ENCODE results near the gene EGFL7. TPM values are rescaled to one million over a fixed set of nuclear protein-coding genes. Genes with fewer than 3 reads are reported as not detected.

The EGFL7 gene
- total RNA-seq = 10 to 100 TPM; 38.8 to 81.0 (median 56.4) TPM

DNA sequence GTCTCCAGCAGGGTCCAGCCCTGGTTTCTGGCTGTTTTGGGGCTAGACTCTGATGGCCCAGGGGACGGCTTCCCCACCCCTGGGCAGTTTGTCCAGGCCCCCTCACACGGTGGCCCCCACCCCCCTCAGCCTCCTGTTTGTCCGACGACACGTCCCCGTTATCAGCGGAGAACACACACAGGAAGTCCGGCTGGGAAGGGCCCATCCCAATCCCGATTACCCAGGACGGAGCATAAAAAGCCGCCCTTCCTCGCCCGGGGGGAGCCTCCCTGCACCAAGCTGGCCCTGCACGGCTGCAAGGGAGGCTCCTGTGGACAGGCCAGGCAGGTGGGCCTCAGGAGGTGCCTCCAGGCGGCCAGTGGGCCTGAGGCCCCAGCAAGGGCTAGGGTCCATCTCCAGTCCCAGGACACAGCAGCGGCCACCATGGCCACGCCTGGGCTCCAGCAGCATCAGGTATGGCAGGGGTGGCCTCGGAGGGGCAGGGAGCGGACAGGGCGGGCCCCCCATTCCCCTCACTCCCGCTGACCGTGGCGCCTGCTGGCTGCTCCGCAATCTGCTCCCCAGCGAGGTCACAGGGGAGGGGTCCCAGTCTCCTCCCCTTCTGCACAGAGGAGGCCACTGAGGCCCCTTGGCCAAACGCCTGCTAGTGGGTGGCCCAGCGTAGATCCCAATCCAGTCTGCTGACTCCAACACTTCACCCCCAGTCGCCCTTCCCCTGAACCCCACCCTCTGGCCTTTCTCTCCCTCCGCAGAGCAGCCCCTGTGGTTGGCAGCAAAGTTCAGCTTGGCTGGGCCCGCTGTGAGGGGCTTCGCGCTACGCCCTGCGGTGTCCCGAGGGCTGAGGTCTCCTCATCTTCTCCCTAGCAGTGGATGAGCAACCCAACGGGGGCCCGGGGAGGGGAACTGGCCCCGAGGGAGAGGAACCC, at the start of gene EGFL7:
Gene EGFL7, plus strand, starts transcription at position 261 of the 926 bp plus-strand sequence. CDS start 5,367 bp downstream, outside the sequence.
- no peak for TF ChIP-seq CTCF (IDR thresholded peaks at IDR 0.05)
- peak; percentile 75 for TF ChIP-seq POLR2AphosphoS5 (IDR thresholded peaks at IDR 0.05)
- peak; percentile 67 to 68 for TF ChIP-seq POLR2A (IDR thresholded peaks at IDR 0.05)
- TF ChIP-seq EP300 (IDR thresholded peaks at IDR 0.05) = no peak
- peak within 1 kb of the TSS in 3 of 4 donors; percentile 70 to 72 (median 72) for H3K27ac ChIP-seq
- peak within 1 kb of the TSS; percentile 14 to 57 for H3K4me3 ChIP-seq
- peaks cover 0 to 18% (median 5%) of the 10 kb centered on the region in 3 donors for H3K4me1 ChIP-seq
- peak; percentile 48 for ATAC-seq
- H3K27me3 ChIP-seq = peaks cover 95% of the 10 kb centered on the region
- no peaks in the 10 kb centered on the region for H3K9me3 ChIP-seq
- WGBS, 2 donors (ENCODE audit: low coverage in 1 of 2) = 90% methylated on average over 2 of the region's 38 CpGs; no CpG with 5 or more reads in 1 of the 2 donors
- H3K36me3 ChIP-seq = no peaks in the 10 kb centered on the region

DNA sequence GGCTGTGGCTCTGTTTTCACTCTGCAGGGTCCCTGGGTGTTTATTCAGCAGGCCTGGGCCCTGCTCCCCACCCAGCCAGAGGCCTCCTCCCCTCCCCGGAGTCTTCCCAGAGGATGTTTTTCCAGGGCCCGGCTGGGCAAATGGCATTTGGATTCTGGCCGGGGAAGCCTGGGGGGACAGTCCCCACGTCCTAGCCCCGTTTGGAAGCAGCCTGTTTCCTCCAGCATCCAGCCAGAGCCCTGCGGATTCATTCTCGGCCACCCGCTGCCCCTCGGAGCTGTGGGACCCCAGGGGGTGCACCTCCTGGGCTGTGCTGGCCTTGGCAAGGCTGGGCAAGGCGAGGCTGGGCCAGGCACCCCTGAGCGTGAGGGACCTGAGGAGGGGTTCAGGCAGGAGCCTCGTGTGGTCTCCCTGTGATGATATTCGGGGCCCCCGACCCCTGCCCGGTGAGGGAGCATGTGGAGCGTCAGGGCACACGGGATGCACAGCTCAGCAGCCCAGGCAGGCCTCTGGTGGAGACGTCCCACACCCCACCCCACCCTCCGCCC, 48.8 kb upstream of the EGFL7 start:
- no CpG with 5 or more reads among the region's 19 CpGs for WGBS, 2 donors (ENCODE audit: low coverage in 1 of 2)
- ATAC-seq = peak; percentile 2

DNA sequence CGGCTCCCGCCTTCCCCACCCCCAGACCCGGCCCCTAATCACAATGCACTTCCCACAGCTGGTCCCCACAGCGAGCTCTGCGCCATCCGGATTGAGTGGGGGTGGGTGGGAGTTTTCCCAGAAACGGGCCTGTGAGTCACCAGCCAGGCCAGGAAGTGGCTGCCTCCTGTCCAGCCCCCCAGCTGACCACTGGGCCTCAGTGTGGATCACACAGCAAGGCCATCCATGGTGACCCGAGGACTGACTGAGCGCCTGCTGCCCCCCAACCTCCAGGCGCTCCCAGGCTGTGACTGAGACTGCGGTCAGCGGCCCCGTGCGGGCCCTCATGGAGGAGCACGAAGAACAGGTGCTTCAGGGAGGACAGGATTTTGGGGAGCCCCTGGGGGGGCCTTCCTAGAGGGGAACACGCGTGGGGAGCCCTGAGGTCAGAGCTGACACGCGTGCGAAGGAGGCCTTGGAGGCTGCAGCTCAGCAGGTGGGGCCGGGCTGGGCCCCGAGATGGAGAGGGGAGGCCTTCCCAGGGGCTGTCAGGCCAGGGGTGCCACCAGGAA, 48.3 kb upstream of the EGFL7 start:
- TF ChIP-seq EP300 (IDR thresholded peaks at IDR 0.05) (no peak), CTCF (IDR thresholded peaks at IDR 0.05) (no peak), POLR2AphosphoS5 (IDR thresholded peaks at IDR 0.05) (peak; percentile 31)
- Histone ChIP-seq H3K9me3 (no peaks in the 10 kb centered on the region), H3K36me3 (no peaks in the 10 kb centered on the region), H3K27ac (peak overlapping the region in 3 of 4 donors; percentile 43 to 59 (median 55)), H3K4me3 (no peak overlapping the region), H3K4me1 (peaks cover 0 to 22% (median 0%) of the 10 kb centered on the region in 3 donors), H3K27me3 (no peaks in the 10 kb centered on the region)
- WGBS, 2 donors (ENCODE audit: low coverage in 1 of 2) = 100% methylated on average over 2 of the region's 22 CpGs; no CpG with 5 or more reads in 1 of the 2 donors
- peak; percentile 57 for ATAC-seq

More for the DNA sequence above, 48.8 kb upstream of the EGFL7 start:
- H3K27ac ChIP-seq = peak overlapping the region in 3 of 4 donors; percentile 42 to 59 (median 55)
- no peak for TF ChIP-seq POLR2A (IDR thresholded peaks at IDR 0.05)
- no peak for TF ChIP-seq CTCF (IDR thresholded peaks at IDR 0.05)
- TF ChIP-seq EP300 (IDR thresholded peaks at IDR 0.05) = no peak
- no peak for TF ChIP-seq POLR2AphosphoS5 (IDR thresholded peaks at IDR 0.05)
- H3K27me3 ChIP-seq = no peaks in the 10 kb centered on the region
- H3K4me3 ChIP-seq = no peak overlapping the region
- H3K4me1 ChIP-seq = peaks cover 0 to 22% (median 0%) of the 10 kb centered on the region in 3 donors
- no peaks in the 10 kb centered on the region for H3K9me3 ChIP-seq
- no peaks in the 10 kb centered on the region for H3K36me3 ChIP-seq

DNA sequence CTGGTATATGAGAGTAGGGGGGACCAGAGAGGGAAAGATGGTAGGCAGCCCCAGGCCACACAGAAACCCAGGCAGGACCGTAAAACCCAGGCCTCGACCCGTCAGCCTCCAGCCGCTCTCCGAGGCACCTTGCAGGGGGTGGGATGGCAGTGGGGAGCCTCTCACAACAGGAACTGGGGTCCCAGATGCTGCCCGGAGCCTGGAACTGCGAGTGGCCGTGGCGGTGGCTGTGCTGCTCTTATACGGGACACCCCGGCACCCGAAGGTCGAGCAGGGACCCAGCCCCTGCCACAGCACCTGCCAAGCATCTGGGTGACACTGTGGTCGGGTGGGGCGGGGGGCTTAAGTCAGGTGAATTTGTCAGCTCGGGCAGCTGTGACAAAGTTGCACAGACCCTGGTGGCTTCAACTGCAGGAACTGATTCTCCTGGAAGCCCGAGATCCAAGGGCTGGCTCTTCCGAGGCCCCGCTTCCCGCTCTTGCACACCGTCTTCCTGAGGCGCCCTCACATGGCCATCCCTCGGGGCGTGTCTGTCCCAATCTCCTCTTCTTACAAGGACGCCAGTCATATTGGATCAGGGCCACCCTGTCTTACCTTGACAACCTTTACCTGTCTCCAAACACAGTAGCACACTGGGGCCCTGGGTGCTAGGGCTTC, 47.6 kb upstream of the EGFL7 start:
- no peaks in the 10 kb centered on the region for H3K36me3 ChIP-seq
- no peak overlapping the region for H3K4me3 ChIP-seq
- 60% methylated on average over 2 of the region's 25 CpGs; no CpG with 5 or more reads in 1 of the 2 donors for WGBS, 2 donors (ENCODE audit: low coverage in 1 of 2)
- no peak for TF ChIP-seq POLR2A (IDR thresholded peaks at IDR 0.05)
- TF ChIP-seq EP300 (IDR thresholded peaks at IDR 0.05) = no peak
- no peak for TF ChIP-seq POLR2AphosphoS5 (IDR thresholded peaks at IDR 0.05)
- TF ChIP-seq CTCF (IDR thresholded peaks at IDR 0.05) = peak in 1 of 4 experiments; percentile 45
- peak overlapping the region in 3 of 4 donors; percentile 26 to 55 (median 43) for H3K27ac ChIP-seq
- peaks cover 0 to 27% (median 0%) of the 10 kb centered on the region in 3 donors for H3K4me1 ChIP-seq
- H3K9me3 ChIP-seq = no peaks in the 10 kb centered on the region
- no peak for ATAC-seq
- H3K27me3 ChIP-seq = no peaks in the 10 kb centered on the region

Data from gastroesophageal sphincter (tissue), 4 donors.